Testis (tissue), 2 donors: ENCODE data around the gene ATAD2B.

ENCODE experiments used
- POLR2A ChIP-seq: fragments of 450-650 bp; IDR thresholded peaks from one replicate; pipeline ENCODE4 v1.6.1; 2017; ENCODE audit warnings: antibody characterized with exemption, mild to moderate bottlenecking, moderate library complexity
- TF ChIP-seq, protein P1 (sequence below), 3 experiments: fragments of 450-650 bp in 2 of 3; fragments of 200-600 bp in 1 of 3; sonication (generic) in 1 of 3; IDR thresholded peaks; one replicate each; pipeline ENCODE4 v1.5.1; 2016 to 2019; ENCODE audit warnings: antibody characterized with exemption in 3 of 3, mild to moderate bottlenecking in 2 of 3, moderate library complexity in 1 of 3

DNA sequence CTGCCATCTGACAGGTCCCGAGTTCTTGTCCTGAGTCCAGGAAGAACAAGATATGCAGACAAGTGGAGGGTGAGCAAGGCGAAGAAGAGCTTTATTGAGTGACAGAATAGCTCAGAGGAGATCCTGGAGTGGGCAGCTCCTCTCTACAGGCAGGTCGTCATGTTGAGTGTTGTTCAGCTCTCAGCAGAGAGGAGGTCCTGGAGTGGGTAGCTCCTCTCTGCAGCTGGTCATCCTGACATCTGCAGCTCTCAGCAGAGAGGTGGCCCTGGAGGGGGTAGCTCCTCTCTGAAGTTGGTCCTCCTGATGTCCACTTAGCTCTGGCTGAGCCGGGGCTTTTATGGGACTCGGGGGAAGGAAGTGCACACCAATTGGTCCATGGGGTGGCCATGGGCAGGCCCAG is 90.4 kb downstream of the ATAD2B start:
- TF ChIP-seq, protein P1, sequence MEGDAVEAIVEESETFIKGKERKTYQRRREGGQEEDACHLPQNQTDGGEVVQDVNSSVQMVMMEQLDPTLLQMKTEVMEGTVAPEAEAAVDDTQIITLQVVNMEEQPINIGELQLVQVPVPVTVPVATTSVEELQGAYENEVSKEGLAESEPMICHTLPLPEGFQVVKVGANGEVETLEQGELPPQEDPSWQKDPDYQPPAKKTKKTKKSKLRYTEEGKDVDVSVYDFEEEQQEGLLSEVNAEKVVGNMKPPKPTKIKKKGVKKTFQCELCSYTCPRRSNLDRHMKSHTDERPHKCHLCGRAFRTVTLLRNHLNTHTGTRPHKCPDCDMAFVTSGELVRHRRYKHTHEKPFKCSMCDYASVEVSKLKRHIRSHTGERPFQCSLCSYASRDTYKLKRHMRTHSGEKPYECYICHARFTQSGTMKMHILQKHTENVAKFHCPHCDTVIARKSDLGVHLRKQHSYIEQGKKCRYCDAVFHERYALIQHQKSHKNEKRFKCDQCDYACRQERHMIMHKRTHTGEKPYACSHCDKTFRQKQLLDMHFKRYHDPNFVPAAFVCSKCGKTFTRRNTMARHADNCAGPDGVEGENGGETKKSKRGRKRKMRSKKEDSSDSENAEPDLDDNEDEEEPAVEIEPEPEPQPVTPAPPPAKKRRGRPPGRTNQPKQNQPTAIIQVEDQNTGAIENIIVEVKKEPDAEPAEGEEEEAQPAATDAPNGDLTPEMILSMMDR (IDR thresholded peaks at IDR 0.05) = no peak
- no peak for TF ChIP-seq POLR2A
